GM21515 (cell line): ENCODE data around the gene POMGNT2.

Experiments used
- ATAC-seq: cut with Tn5 transposase; IDR thresholded peaks from one replicate; pipeline ENCODE4 v1.9.1; 2021; ENCODE audit not compliant: unreplicated experiment

Gene POMGNT2

DNA sequence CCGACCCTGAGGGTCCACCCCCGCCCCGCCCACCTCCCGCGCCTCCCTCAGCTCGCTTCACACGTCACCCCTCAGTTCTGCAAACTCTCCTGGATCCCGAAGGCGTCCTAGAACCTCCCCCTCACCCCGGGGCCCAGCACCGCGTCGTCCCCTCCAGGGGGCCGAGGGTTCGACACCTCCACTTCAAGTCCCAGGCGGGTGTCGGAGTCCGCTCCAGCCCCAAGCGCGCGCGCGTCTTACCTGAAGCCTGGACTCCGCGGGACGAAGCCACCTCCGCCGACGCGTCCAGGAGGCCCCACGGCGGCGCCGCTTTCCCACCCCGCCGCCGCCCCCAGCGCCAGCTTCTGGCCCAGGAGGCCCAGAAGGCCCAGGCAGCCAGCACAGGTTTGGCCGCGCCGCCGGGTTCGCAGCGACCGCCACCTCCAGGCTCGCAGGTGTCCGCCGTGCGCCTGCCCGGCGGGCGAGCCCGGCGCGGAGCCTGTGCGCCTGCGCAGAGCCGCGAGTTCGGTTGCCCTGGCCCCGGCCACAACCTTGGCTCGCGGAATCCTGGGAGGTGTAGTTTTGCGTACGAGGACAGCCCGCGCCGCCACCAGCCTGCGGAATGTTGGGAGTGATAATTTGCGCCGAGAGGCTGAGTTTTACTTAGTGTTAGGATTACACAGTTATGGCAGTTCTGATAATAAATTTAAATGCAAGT is at the start of gene POMGNT2:
Gene POMGNT2, minus strand, starts transcription at position 484 of the 697 bp plus-strand sequence. CDS start 24,648 bp downstream, outside the sequence.
- peak; percentile 95 for ATAC-seq

DNA sequence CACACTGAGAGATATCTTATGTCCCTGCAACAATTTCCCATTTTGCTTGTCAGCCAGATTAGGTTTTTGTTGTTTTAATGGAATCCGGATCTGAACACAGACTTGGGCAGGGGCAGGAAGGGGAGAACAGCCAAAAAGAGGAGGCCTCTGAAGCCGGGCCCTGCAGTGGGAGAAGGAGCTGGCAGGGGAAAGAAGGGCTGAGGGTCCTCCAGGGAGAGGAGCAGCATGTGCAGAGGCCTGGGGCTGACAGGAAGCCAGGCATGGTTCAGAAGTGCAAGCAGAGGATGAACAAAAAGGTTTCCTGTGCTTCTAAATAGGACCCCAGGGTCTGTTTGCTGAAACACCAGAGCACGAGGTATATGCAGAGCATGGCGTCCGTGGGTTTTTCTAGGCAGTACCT is 49.1 kb upstream of the POMGNT2 start:
- no peak for ATAC-seq

DNA sequence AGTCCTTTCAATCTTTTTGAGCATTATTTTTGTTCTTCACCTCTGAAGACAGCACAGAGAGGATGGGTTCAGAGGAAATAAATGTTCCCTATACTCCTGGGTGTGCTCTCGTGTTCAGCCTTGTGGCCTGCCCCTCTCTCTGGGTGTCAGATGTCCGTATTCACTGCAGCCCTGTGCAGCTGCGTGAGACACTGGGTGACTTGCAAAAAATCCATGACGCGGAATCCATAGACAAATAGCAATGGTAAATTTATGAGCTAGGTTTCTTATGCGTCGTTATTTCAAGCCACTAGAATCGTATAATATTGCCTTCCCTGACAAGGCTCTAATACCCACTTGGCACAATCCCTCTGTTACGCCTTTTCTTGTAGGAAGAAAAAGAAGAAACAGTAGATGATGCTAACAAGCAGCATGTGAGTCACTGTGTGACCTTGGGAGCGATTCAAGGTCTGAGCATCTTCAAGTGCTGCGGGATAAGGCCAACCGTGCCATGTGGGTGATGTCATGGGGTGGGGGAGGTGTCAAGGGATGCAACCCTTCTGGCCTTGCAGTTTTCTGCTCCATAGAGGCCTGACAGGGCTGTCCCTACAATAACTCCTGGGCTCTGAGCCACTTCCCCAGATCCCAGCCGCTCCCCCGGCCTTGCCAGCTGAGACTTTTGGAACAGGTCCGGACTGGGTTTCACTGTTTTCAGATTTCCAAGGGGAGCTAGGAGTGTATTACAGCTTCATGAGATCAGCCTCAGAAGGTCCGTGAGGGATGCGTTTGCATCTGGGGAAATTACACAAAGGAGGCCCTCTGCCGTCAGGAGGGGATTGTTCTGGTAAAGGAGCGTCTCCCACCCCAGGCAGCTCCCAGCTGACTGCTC is 47.6 kb upstream of the POMGNT2 start:
- no peak for ATAC-seq

DNA sequence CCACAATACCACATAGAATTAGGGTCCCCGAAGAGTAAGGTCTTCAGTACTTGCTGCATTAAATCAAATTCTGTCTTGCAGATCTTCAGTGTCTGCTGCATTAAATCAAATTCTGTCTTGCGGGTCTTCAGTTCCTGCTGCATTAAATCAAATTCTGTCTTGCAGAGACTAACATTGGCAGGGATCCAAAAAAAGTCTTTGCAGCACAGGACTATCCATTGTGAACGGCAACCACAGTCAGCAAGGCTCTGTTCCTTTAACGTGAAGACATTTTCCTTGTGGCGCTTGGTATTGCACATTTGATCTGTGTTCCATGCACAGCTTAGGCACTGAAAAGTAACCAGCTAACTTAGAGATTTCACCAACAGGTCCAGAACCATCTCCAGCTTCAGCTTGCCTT is 46.8 kb upstream of the POMGNT2 start:
- ATAC-seq: no peak

DNA sequence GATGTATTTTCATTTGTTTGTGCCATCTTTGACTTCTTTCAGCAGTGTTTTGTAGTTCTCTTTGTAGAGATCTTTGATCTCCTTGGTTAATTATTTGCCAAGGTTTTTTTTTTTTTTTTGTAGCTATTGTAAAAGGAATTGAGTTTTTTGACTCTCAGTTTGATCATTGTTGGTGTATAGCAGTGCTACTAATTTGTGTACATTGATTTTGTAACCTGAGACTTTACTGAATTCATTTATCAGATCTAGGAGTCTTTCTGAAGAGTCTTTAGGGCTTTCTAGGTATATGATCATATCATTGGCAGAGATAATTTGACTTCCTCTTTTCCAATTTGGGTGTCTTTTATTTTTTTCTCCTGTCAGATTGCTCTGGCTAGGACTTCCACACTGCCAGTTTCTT is 42.2 kb upstream of the POMGNT2 start:
- no peak for ATAC-seq

DNA sequence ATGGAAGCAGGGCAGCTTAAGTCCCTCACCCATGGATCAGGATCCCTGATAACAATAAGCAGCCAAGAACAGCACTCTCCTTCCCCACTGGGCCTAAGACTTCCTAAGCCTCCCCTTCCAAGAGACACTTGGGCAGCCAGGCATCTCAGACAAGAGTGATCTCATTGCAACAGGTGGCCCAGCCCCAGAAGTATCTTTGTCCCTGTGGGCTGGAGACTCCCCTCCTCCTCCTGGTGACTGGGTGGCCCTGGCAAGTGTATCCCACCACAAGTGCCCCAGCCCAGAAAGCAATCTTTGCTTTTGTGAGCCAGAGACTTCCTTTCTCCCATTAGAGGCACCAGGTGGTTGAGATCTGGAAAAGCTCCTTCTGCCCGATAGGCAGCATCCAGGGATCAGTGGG is 40.7 kb upstream of the POMGNT2 start:
- no peak for ATAC-seq

DNA sequence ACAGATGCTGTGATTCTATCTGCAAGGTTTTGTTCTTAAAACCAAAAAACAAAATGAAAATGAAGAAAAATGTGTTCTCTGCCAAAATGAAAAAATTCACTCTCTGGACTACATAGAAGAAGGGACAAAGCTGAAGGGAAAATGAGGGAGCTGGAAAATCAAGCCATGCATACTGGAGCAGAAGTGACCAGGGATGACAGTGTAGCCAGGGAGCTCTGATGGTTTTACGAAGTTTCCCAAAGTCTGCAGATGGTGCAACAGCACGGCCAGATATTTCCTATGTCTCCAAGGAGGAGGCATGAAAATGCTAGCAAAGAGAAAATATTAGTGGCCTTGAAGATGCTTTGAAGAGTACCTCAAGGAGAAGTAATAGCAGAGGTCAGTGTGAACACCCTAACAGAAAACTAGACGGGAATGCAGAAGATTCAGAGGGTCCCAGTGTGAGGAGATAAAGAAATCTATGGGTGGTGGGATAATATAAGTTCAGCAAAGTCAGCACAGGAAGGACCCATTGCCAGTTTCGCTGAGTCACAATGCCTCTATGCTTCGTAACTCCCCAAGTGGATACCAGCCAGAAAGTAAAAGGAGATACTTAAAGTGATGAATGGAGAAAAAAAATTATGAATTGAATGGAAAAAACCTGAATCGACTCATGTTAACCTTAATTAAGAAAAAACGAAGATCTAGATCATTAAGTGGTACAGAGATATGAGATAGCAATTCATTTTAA is 39.0 kb upstream of the POMGNT2 start:
- no peak for ATAC-seq

DNA sequence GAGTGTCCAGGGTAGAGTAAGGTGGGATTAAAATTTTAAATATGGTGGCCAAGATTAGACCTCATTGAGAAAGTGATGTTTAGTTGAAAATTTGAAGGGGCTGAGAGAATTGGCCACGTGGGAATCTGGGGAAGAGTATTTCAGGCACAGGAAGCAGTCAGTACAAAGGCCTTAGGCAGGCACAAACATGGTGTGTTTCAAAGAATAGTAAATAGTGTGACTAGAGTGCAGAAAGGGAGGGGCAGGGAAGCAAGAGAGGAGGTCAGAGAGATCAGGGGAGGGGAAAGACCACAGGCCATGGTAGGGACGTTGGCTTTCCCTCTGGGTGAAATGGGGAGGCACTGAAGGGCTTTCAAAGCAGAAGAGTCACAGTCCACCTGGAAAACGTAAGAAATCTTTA is 36.6 kb upstream of the POMGNT2 start:
- ATAC-seq: no peak

DNA sequence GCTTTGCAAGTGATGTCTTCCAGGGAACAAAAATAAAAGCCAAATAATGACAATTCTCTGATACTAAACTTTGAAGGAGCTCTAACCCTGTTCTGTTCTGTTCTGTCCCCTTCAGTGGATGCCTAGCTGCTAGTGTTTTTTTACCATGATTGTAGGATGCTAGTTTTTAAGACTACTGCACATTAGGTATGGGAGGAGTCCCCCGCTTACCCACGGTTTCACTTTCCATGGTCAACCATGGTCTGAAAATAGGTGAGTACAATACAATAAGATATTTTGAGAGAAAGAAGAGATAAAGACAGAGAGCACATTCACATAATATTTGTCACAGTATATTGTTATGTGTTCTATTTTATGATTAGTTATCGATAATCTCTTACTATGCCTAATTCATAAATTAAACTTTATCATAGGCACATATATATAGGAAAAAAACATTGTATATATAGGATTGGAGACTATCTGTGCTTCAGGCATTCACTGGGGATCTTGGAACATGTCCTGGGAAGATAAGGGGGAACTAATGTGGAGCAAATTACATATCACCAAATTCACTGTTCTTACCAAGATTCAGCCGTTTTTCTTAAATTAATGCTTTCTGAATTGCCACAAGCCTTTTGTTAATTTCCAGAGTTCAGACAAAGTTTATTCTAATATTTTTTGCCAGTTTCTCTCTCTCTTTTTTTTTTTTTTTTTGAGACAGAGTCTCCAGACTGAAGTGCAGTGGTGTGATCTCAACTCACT is 32.8 kb upstream of the POMGNT2 start:
- ATAC-seq: no peak

DNA sequence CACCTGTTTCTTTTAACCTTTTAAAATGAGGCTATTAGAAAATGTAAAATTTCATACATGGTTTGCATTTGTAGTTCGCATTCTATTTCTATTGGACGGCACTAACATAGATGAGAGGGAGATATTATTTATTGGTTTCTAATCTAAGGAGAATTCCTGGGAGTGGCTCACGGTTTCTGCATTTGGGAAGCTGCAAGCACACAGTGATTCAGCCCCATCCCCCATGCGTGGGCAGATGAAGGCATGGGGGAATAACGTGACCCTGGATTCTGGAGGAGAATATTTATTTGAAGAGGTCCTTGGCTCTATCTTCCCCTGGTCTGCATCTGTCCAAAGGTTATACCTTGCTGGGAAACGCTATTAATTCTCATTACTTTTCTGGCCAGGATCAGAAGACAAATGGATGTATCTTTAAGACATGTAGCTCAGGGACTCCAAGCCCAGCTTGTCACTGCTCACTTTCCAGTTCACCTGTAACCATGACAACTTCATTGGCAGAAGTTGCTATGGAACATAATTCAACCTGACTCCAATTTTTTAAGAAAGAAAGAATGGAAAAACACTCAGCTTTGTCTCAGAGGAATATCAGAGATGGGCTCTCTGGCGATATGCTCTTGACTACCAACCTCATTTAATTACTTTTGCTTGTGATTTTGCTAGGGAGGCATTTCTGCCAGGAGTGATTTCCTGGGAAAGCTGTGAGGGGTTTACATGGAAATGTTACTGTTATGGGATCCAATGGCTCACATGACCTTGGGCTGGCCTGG is 27.2 kb upstream of the POMGNT2 start:
- no peak for ATAC-seq

DNA sequence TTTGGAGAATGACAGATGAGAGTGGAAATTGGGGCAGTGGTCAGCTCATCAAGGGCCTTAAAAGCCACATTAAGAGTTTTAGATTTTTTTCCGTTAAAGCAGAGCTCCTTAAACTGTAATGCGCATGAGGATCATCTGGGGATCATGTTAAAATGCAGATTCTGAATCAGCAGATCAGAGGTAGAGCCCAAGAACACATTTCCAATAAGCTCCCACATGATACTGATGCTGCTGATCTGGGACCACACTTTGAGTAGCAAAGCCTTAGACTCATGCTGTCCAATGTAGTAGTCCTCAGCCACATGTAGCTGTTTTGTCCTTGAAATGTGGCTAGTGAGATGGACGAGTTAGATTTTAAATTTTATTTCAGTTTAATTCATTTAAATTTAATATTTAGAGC is 26.3 kb upstream of the POMGNT2 start:
- ATAC-seq: no peak

DNA sequence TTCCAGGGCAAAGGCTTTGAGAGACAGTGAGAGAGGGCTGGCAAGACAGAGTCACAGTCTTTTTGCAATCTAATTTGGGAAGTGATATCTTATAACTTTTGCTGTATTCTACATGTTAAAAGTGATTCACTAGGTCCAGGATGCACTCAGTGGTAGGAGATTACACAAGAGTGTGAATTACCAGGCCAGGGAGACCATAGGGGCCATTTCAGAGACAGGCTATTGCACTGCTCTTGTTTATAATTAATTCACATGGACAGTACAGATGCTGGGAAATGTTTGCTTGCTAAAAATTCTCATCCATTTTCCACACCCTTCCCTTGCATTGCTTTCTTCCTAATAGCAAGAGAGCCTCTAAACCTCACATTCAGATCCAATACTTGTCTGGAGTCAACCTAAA is 22.6 kb upstream of the POMGNT2 start:
- ATAC-seq: no peak

DNA sequence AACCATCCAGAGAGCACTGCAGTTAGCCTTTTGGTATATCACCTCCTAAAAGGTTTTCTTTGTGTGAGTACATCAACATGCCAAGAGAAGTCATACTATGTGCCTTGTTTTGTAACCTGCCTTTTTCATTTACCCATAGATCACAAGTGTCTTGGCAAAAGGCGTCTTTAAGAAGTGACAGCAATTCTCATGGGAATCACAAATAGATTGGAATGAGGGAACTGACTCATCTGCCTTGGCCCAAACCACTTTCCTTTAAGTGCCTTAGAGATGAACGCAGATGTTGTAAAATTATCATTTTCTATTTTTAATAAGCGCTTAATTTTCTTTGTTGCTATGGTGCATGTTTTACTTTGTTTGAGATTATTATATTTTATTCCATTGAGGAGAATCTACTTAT is 20.7 kb upstream of the POMGNT2 start:
- ATAC-seq: no peak

DNA sequence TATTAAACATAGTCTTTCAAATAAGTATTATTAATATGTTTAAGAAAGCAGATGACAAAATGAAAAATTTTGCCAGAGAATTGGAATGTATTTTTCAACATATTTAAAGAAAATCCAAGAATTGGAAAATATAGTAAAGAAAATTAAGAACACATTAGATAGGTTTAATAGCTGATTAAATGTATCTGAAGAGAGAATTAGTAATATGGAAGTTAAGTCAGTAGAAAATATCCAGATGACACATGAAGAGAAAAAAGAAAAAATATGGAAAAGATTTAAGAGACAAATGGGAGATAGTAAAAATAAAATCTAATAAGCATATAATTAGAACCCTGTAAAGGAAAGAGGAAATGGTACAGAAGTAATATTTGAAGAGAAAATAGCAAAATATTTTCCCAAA is 18.0 kb upstream of the POMGNT2 start:
- no peak for ATAC-seq

DNA sequence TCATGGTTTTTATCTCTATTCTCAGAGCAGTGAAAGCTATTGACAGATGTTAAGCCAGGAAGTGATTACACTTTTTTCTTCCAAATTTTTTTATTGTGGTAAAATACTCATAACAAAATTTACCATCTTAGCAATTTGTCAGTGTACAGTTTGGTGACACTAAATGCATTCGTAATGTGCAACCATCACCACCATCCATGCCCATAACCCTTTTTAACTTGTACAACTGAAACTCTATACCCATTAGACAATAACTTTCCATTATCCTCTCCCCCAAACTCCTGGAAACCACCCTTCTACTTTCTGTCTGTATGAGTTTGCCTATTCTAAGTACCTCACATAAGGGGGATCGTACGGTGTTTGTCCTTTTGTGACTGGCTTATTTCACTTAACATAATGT is 15.1 kb upstream of the POMGNT2 start:
- no peak for ATAC-seq

DNA sequence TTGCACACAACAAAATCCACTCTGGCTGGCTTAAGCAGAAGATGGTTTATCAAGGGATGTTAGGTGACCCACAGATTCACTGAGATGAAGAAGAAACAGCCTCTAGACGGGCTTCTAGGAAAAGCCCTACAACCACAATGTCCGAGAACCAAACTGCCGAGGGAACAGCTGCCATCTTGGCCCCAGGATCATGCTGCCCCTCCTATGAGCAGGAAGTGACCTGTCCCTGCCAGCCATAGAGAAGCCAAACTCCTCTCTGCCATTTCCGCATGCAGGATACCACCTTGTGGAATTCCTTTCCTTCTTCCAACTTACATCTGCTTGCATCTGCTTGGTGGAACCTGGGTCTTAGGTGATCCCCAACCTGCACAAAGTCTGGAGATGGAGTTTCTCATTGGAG is 11.4 kb upstream of the POMGNT2 start:
- no peak for ATAC-seq

DNA sequence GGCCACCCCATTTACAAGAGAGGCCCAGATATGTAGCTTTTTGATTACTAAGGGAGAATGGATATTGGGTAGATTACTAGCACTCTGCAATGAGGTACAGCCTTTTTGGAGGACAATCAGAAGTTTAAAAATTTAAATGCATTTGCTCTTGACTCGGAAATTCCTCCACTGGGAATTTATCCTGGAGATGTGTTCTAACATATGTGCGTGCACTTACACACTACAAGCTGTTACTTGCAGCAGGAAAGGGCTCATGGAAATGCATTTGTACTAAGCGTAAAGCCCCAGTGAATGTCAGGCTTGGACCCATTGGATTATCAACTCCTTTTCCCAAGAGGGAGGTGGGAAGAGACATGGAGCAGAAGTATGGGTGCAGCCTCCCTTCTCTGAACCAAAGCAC is 7.8 kb upstream of the POMGNT2 start:
- no peak for ATAC-seq

DNA sequence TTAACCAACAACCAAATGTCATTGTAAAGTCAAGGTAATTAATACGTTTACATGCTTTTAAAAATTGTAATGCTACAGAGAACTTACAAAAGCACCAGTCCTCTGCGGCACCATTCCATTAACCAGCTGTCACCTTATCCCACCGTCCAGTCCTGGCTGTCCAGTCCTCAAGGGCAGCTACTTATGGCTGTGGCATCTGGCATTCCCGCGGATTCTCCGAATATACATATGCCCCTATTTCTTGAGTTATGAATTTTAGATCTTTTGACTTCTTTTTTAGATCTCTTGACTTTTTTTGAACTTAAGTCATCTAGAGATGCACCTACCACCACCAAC is 382 bp upstream of the POMGNT2 start:
- ATAC-seq: peak; percentile 12

DNA sequence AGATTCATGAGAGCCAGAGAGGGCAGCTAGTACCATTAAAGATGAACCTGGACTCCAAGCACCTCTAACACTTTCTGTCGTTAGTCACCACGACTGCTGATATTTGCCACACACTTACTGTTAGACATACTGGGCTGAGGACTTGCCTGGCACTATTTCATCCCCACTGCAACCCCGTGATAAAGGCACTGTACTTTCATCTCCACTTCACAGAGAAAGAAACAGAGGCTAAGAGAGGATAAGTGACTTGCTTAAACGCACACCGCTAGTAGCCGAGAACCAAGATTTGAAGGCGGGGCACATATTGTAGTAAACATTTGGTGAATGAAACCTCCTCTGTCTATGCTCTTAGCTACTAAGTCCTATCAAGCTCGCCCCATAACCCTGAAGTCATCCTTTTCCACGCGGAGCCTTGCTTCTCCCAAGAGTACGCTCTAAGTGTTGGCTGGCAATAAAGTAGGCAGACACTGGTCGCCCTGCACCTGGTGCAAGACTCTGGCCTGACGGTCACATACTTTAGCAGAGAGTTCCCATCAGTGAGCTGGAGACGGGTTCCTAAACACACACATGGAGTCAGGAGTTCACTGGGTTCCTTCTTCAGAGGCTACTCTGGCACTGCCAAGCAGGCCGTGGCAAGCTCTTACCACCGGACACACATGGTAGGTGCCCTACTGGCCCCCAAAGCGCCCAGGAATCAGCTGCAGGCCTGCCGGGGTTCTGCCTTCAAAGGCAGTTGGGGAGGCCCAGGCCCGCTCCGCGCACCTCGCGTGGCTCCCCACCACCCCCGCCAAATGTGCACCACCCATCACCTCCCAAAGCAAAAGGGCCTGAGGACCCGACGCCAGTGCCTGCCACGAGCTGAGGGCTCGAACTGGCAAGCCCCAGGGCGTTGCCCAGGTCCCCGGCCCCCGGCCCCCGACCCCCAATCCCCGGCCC is 951 bp downstream of the POMGNT2 start:
- ATAC-seq: no peak
